GM18499 (cell line): Measurements from ENCODE around the gene GNGT2.

Source experiments
- ATAC-seq: cut with Tn5 transposase; IDR thresholded peaks from one replicate; pipeline ENCODE4 v1.9.1; 2021; ENCODE audit warnings: moderate number of reproducible peaks; ENCODE audit not compliant: insufficient read depth, unreplicated experiment

GNGT2 gene

GRCh38 chr17:49210158-49211029 lies at the start of gene GNGT2, which contains the start of gene ABI3:
Gene GNGT2 (minus strand): TSS chr17:49210574. CDS start chr17:49207422, 3,152 bp downstream.
Gene ABI3 (plus strand): TSS chr17:49210707. CDS start chr17:49210725, 18 bp downstream.
- peak; percentile 42 for ATAC-seq

DNA sequence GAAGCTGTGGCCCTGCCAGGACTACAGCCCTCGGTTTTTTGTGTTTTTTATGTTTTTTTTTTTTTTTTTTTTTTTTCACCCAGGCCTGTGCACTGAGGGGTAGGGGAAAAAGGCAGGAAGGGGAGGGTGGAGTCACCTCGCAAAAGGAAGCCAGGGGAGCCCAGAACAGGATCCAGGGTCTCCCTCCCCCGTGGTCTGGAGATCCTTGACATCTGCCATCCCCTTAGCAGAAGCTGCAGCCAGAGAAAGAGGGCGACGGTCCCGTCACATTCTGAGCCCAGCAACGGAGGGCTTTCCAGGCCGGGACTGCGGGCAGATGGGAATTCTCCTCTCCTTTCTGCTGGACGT lies 49.3 kb upstream of the GNGT2 start:
- no peak for ATAC-seq

DNA sequence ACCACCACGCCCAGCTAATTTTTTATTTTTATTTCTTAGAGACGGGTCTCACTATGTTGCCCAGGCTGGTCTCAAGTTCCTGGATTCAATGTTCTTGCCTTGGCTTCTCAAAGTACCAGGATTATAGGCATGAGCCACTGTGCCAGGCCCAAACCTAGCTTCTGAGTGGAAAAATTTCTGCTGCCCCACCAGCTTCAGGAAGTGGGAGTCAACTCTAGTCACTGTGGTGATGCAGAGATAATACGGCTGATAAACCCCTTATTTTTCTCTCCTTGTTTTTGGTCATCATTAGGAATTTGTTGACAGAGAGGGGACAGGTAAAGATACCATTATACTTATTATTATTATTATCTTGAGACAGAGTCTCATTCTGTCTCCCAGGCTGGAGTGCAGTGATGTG lies 48.0 kb upstream of the GNGT2 start:
- no peak for ATAC-seq

DNA sequence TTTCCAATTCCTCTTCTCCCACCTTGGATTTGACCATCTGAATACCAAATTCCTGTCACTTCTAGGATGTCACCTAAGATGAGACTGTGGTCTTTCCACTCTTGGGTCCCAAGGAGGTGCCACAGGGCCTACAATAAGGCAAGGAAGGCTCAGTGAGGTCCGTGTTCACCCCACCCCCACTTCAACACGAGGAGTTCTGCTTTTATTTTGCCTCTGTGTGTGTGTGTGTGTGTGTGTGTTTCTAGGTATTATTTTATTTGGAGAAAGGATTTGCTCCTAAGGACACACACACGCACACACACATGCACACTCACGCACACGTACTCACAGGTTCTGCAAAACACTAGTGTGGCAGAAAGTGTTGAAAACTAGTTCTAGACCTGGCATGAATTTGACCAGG lies 44.8 kb upstream of the GNGT2 start:
- no peak for ATAC-seq

GRCh38 chr17:49254066-49254465 lies 43.7 kb upstream of the GNGT2 start:
- ATAC-seq, result no peak

DNA sequence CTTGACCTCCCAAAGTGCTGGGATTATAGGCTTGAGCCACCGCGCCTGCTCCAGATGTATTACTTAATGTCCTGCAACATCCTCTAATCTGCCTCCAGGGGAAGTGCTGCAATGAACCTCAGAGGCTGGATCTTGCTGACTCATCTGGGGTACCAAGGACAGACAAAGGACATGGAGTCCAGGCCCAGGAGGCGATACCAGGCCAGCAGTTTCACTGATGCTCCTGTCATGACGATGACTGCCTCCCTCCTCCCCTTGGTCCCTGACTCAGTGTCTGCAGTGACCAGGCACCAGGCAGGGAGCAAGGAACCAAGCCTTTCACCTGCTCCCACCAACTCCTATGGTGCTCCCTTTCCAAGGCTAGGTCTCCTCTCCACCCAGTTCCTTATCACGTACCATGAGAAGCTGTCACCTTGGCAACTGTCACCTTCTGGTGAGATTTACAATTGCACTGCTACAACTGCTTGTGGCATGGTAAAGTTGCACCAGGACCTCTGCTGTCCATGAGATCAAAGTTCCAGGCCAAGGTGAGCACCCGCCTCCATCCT lies 41.8 kb upstream of the GNGT2 start:
- no peak for ATAC-seq

DNA sequence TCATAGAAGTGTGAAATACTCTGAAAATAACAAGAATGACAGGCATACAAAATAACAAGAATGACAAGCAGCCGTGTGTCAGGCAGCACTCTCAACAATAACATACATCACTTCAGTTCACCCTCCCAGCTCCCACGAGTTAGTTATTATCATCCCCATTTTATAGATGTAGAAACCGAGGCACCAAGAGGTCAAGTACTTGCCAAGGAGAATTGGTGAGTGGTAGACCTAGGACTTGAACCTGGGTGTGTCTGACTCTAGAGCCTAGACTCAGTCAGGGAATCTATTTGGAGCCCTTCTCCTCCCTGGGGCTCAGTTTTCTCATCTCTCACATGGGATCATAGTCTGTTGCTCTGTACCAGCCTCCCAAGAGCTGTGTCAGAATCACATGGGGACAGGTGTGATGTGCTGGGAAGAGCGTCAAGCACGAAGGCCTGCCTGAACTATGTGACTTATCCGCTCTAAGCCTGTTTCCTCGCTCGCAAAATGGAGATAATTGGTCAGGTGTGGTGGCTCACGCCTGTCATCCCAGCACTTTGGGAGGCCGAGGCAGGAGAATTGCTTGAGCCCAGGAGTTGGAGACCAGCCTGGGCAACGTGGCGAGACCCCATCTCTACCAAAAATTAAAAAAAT lies 39.6 kb upstream of the GNGT2 start:
- no peak for ATAC-seq

- ATAC-seq, result no peak
Measured at GRCh38 chr17:49249292-49249794, 39.0 kb upstream of the GNGT2 start.

GRCh38 chr17:49247944-49248343 lies 37.6 kb upstream of the GNGT2 start:
- ATAC-seq, result no peak

DNA sequence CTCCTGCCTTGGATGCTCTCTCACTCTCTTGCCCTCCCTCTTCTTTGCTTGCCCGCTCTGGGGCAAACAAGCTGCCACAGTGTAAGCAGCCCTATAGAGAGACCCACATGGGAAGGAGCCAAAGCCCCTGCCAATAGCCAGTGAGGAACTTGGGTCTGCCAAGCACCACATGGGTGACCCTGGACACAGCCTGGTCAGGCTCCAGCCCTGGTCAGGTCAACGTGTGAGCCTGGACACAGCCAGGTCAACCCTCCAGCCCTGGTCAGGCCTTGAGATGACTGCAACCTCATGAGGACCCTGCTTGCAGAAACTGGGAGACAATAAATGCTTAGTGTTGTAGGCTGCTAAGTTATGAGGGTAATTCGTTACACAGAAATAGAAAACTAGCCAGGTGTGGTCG lies 34.5 kb upstream of the GNGT2 start:
- no peak for ATAC-seq

- no peak for ATAC-seq
Measured at GRCh38 chr17:49242813-49243212, 32.4 kb upstream of the GNGT2 start.

DNA sequence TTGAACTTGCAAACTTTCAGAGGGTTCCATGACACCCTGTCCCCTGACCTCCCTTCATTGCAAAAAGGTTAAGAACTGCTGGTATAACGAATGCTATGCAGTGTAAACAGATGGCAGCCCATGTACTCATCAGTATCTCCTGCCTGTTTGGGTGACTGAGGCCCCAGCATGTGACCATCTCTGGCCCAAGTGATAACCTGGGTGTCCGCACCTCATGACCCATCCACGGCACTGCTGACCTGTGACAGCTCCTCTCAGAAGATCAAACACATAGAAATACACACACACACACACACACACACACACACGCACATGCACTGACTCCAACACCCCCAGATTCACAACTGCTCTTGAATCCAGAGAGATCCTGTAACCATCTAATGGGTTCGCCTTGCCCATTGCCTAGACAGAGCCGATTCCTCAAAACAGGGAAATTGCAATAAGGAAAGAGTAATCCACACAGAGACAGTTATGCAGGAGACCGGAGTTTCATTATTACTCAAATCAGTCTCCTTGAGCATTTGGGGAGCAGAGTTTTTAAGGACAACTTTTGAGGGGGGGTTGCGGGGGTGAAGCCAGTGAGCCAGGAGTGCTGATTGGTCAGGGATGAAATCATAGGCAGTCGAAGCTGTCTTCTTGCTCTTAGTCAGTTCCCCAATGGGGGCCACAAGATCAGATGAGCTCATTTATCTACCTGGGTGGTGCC lies 31.5 kb upstream of the GNGT2 start:
- no peak for ATAC-seq

- ATAC-seq, result no peak
Measured at GRCh38 chr17:49241040-49241439, 30.7 kb upstream of the GNGT2 start.

DNA sequence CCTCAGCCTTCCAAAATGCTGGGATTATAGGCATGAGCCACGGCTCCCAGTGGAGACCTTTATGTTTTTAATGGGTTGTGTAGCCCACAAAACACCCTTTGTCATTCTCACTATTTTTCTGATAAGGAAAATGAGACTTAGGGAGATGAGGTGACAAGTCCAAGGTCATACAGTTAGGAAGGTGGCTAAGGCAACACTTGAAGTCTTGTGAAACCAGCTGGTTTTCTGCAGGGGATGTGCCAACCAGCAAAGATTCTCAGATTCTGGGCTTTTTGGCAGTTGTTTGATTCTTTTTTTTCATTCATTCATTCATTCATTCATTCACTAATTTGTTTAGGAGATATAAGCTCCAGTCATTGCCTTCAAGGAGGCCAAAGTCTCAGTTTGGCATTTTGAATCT lies 30.2 kb upstream of the GNGT2 start:
- no peak for ATAC-seq

- ATAC-seq, result no peak
Measured at GRCh38 chr17:49239963-49240362, 29.6 kb upstream of the GNGT2 start.

DNA sequence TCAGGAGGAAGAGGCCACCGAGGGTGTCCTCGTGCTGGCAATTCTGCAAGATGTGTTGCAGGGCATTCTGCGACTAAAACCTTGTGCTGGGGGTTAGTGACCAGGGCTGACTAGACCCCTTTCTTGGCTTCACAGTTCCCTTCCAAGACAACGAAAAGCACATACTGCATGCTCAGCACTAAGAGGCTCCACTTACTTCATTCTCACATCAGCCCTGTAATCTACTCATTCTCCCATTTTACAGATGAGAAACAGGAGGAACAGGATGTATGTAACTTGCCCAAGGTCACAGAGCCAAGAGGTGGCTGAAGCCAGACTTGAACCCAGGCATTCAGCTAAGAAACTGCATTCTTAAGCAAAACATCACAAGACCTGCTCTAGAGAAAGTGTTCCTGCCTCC lies 25.5 kb upstream of the GNGT2 start:
- no peak for ATAC-seq

DNA sequence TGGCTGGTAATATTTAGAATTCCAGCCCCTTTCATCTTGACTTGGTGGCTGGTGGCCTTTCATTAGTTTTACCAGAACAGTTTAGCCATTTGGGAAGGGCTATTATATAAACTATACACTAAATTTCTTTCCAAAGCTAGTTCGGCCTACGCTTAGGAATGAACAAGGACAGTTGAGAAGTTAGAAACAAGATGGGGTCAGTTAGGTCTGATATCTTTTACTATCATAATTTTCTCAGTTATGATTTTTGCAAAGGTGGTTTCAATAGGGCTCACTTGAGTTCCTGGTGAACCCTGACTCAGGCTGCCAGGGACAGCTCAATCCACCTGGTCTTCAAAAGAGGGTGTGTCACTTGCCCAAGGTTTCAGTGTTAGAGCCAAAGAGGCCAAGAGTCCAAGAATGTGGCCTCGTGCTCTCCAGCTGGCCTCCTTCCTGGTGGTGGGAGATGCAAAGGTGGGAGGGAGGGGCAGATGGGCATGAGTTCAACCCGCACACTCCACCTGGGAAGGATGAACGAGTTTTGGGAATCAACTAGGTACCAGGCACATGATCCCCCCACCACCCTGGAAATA lies 24.2 kb upstream of the GNGT2 start:
- no peak for ATAC-seq

DNA sequence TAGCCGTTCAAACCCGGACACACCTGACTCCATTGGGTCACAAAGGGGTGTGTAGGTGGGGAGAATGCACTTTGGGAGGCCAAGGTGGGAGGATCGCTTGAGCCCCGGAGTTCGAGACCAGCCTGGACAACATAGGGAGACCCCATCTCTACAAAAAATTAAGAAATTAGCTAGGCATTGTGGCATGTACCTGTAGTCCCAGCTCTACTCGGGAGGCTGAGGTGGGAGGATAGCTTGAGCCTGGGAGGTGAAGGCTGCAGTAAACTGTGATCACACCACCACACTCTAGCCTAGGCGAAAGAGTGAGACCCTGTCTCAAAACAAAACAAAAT lies 21.2 kb upstream of the GNGT2 start:
- ATAC-seq, result no peak

- ATAC-seq, result no peak
Measured at GRCh38 chr17:49230636-49231562, 20.5 kb upstream of the GNGT2 start, which contains the start of gene PHOSPHO1. Gene PHOSPHO1 (minus strand): TSS chr17:49230787. CDS start chr17:49226691, 4,096 bp downstream.
